Type B pancreatic cell (in vitro differentiated cells): Measurements from ENCODE around the gene PTPN14. TPM values are rescaled to one million over a fixed set of nuclear protein-coding genes. Genes with fewer than 3 reads are reported as not detected.

Experiments
- DNase-seq: peaks from one replicate; pipeline ENCODE4 v3.0.0; 2021; ENCODE audit warnings: mixed read lengths; ENCODE audit not compliant: unreplicated experiment; ENCODE audit errors: extremely low spot score
- H3K27ac Mint-ChIP-seq: 2 replicates; pipeline ENCODE4 v1.8.0; 2021; ENCODE audit warnings: mild to moderate bottlenecking, mixed read lengths
- H3K27me3 Mint-ChIP-seq: 2 replicates; pipeline ENCODE4 v1.8.0; 2021; ENCODE audit warnings: mixed read lengths
- H3K36me3 Mint-ChIP-seq: 2 replicates; pipeline ENCODE4 v1.8.0; 2021; ENCODE audit warnings: mixed read lengths
- H3K4me1 Mint-ChIP-seq: one replicate; pipeline ENCODE4 v1.8.0; 2021; ENCODE audit warnings: mixed read lengths; ENCODE audit not compliant: unreplicated experiment
- H3K4me3 Mint-ChIP-seq: 2 replicates; pipeline ENCODE4 v1.8.0; 2021; ENCODE audit warnings: mild to moderate bottlenecking, mixed read lengths
- H3K9me3 Mint-ChIP-seq: 2 replicates; pipeline ENCODE4 v1.8.0; 2021; ENCODE audit warnings: mixed read lengths
- CTCF ChIP-seq: fragments of 200-600 bp; sonication (generic); conservative IDR thresholded peaks from 2 replicates; pipeline ENCODE4 v1.5.0; 2021; ENCODE audit warnings: antibody characterized with exemption, mild to moderate bottlenecking
- total RNA-seq: library from RNA; stranded (reverse); gene quantifications from 2 replicates; pipeline ENCODE4 v1.2.1, GENCODE V29; 2021; ENCODE audit warnings: low replicate concordance

PTPN14 gene
- total RNA-seq, 1 donor from 2014 or later = 29.2 TPM

GRCh38 chr1:214378492-214378891 is 172.9 kb downstream of the PTPN14 start:
- peaks cover 31% of the 10 kb centered on the region for H3K4me1 Mint-ChIP-seq
- no peak for DNase-seq
- H3K27ac Mint-ChIP-seq = no peak overlapping the region
- H3K9me3 Mint-ChIP-seq = no peaks in the 10 kb centered on the region
- H3K27me3 Mint-ChIP-seq = no peaks in the 10 kb centered on the region
- H3K4me3 Mint-ChIP-seq = no peak overlapping the region
- H3K36me3 Mint-ChIP-seq = peaks cover 35% of the 10 kb centered on the region
- no peak for TF ChIP-seq CTCF

GRCh38 chr1:214377886-214378285 is 173.5 kb downstream of the PTPN14 start:
- DNase-seq = no peak
- Mint-ChIP-seq H3K27me3 (no peaks in the 10 kb centered on the region), H3K9me3 (no peaks in the 10 kb centered on the region), H3K4me3 (no peak overlapping the region), H3K27ac (peak overlapping the region; percentile 3), H3K4me1 (peaks cover 31% of the 10 kb centered on the region), H3K36me3 (peaks cover 29% of the 10 kb centered on the region)
- TF ChIP-seq CTCF = no peak

DNA sequence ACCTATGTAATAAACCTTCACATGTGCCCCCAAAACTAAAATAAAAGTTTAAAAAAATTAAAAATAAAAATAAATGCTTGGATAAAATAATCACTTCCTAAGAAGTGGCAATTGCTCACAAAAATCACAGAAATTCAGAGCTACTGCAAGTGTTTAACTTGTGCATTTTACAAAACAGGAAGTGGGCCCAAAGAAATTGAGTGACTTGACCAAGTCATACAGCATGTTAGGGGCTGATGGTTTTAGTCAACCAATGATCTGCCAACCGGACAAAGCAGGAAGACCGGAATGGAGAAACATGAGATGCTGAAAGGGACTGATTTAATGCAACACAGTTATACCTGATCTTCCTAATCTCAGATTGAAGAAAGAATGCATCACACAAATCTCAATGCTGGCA is 173.9 kb downstream of the PTPN14 start:
- H3K36me3 Mint-ChIP-seq = peaks cover 27% of the 10 kb centered on the region
- H3K4me1 Mint-ChIP-seq = peaks cover 34% of the 10 kb centered on the region
- no peaks in the 10 kb centered on the region for H3K9me3 Mint-ChIP-seq
- TF ChIP-seq CTCF = no peak
- peak overlapping the region; percentile 3 for H3K27ac Mint-ChIP-seq
- no peak overlapping the region for H3K4me3 Mint-ChIP-seq
- no peaks in the 10 kb centered on the region for H3K27me3 Mint-ChIP-seq
- no peak for DNase-seq

DNA sequence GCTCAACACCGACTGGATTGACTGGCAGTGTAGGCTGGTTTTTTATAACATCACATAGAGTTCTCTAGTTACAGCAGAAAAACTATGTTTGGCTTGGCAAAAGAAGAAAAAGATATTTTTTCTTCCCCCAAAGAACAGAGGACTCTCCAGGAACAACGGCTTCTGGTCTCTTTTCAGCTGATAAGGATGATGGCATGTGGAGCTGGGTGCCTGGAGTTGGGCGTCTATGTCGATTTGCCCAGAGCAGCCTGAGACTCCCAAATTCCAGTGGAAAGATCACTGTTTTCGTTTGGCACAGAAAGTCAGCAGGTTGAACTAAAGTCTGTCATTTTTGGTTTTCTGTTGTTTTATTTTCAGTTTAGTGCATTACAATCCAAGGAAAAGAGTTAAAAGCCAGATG is 179.3 kb downstream of the PTPN14 start:
- TF ChIP-seq CTCF = no peak
- DNase-seq = no peak
- no peak overlapping the region for H3K27ac Mint-ChIP-seq
- no peak overlapping the region for H3K4me3 Mint-ChIP-seq
- no peaks in the 10 kb centered on the region for H3K9me3 Mint-ChIP-seq
- H3K36me3 Mint-ChIP-seq = peaks cover 36% of the 10 kb centered on the region
- H3K27me3 Mint-ChIP-seq = no peaks in the 10 kb centered on the region
- peaks cover 4% of the 10 kb centered on the region for H3K4me1 Mint-ChIP-seq

GRCh38 chr1:214370615-214371014 is 180.8 kb downstream of the PTPN14 start:
- DNase-seq = no peak
- Mint-ChIP-seq H3K27ac (no peak overlapping the region), H3K4me1 (peaks cover 4% of the 10 kb centered on the region), H3K4me3 (no peak overlapping the region), H3K9me3 (no peaks in the 10 kb centered on the region), H3K27me3 (no peaks in the 10 kb centered on the region), H3K36me3 (peaks cover 33% of the 10 kb centered on the region)
- TF ChIP-seq CTCF = no peak

GRCh38 chr1:214369364-214369763 is 182.0 kb downstream of the PTPN14 start:
- Mint-ChIP-seq H3K4me3 (no peak overlapping the region), H3K27me3 (no peaks in the 10 kb centered on the region), H3K4me1 (peaks cover 4% of the 10 kb centered on the region), H3K27ac (no peak overlapping the region), H3K36me3 (peaks cover 36% of the 10 kb centered on the region), H3K9me3 (no peaks in the 10 kb centered on the region)
- DNase-seq = no peak
- TF ChIP-seq CTCF = no peak
